ENCODE results near the gene GALM.
A peak's percentile ranks its signal among the peaks of the same experiment; 100 is the strongest.
"Not testable (repeated sequence)": the region's sequence is repeated elsewhere in the genome, so short reads cannot be mapped to it uniquely, and the experiment has no call there.

The GALM gene

DNA sequence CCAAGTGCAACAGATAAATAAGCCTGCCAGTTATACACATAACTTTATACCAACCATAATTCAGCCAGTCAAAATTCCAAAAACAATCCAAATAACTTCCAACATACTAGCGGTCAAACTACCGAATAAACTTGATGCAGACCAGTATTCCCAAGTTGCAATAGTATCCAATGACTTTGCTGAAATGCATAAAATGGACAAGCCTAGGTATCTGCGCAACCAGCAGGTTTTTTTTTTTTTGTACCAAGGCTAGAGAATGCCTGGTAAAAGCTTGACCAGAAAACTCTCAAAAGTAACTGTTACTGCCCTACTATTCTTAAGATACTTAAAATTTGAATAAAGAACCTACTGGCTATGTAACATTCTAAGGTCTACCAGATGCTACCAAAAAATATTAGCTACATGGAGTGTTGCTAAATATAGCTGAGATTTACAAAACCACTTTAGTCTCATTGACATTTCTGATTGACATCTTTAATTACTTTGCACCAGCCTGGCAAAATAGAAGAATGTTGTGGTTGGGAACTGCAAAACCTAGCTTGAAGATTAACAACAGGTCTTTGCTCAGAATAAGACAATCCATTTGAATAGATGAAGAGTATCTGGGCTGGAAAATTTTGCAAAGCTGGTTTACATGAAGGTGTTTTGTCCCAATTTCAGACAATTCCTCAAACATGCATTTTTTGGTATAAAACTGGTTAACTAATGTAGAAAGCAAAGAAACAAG is 77.9 kb downstream of the GALM start:
- no peak for DNase-seq

GRCh38 chr2:38744399-38744780 is 78.5 kb downstream of the GALM start:
- DNase-seq = no peak

DNA sequence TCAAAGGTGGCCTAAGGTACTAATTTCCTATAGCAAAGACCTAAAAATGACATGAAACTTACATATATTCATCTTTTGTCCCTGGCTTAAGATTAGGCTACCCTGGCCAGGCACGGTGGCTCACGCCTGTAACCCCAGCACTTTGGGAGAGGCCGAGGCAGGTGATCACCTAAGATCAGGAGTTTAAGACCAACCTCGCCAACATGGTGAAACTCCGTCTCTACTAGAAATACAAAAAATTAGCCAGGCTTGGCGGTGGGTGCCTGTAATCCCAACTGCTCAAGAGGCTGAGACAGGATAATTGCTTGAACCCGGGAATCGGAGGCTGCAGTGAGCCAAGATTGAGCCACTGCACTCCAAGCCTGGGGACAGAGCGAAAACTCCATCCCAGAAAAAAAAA is 79.4 kb downstream of the GALM start:
- DNase-seq = no peak

DNA sequence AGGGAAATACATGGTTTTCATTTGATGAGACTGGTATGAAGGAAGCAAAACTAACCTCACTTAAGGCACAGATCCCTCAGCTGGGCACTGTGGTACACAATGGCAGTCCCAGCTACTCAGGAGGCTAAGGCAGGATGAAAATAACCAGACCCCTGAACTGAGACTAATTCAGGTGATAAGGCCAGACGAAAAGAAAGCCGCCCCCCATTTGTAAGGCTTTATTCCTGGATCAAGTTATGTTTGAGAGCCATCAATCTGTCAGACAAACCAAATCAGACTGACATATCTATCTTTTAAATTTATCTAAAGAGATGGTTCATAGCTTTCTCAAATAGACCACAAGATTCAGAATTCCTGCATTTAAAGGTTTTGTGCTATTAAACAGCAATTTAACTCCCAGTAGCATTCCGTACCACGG is 81.1 kb downstream of the GALM start:
- DNase-seq = no peak

- DNase-seq = no peak
These were observed 81.9 kb downstream of the GALM start for GRCh38 chr2:38747819-38748218.

- DNase-seq = no peak
These were observed 82.5 kb downstream of the GALM start for GRCh38 chr2:38748391-38748790.

DNA sequence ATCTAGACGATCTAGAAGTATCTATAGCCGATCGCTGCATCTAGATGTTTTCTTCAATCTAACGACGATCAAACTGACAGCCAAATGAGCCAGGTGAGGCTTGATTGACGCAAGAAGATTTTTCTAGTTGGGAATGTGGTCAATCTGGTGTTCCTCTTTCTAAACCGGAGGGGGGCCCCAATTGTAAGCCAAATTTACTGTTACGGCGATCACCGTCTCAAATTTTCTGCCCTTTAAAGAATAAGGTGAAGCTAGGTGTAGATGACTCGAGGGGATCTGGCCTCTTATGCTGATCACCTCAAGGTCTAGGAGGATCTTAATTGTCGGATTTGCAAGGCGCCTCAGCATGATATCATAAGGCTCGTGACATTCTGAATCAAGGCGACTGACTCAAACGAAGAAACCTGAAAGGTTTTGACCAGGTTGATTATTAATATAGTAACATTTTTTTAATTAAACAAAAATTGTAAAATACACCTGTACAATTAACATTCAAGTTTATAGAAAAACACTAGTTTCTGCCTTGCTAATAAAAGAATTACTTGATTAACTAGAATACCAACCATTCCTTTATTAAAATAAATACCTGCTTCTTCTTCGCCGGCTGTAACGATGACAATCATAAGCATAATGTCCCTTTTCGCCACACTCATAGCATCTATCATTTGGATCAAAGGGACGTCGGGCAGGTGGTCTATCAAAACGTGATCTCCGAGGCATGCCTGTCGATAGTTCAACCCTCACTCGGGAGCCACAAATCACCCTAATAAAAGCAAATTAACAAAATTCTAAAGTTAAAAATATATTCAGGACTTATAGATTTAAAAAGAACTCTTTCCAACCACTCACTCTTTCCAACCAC is 83.3 kb downstream of the GALM start:
- no peak for DNase-seq

GRCh38 chr2:38750011-38750890 is 84.3 kb downstream of the GALM start:
- DNase-seq = no peak

GRCh38 chr2:38750891-38751595 is 85.1 kb downstream of the GALM start, which contains the start of gene SRSF7:
SRSF7 (minus strand) TSS chr2:38751361; CDS start chr2:38751256, 105 bp downstream.
- DNase-seq = peak; percentile 97

DNA sequence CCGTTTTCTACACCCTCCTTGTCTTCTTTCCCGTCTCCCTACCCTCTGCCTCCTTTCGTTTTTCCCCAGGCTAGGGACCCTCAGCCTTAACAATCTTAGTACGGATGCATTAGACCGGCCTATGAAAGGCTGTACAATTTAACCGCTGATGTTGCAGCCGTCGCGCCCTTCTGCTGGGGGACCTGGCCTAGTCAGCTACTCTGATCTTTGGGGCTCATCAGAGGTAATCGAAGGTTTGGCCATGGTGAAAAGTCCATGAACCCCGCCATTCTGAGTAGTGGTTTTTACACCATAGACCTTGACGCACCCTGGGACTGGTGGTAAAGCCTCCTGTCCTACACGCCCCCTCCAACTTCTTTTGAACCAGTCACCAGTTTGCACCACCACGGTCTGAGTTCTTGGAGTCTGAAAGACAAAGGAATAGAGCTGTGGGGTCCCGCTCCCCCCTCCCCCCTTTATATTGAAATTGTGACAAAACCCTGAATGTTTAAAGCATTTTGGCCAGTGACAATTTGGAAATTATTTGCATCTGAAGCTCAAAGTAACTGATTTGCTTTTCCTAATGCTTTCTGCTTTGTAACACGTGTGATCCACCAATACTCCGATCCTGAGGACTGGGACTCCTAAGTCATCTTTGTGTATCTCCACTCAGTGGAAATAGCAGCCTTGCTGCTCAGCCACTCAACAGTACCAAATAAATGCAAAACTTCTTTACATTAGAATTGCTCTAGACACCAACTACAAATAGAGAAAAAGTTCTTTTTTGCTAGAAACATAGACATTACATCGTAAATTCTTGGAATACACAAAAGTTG is 85.9 kb downstream of the GALM start:
- no peak for DNase-seq

DNA sequence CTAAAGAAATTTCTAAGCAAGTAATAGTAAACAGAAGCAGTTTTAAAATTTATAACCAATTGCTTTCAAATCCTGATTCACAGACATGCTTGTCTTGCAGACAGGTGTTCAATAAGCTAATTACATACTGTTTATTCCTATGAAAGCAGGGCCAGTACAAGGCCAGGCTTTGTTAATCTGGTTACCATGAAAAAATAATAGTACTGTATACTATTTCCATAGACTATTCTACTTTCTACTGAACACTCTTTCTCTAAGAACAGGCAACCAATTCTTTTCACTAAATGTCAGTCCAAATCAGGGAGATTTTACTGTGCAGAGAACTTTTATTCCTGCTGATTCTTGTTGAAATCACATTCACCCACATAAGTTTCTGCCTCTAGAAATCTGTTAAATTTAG is 88.1 kb downstream of the GALM start:
- no peak for DNase-seq

DNA sequence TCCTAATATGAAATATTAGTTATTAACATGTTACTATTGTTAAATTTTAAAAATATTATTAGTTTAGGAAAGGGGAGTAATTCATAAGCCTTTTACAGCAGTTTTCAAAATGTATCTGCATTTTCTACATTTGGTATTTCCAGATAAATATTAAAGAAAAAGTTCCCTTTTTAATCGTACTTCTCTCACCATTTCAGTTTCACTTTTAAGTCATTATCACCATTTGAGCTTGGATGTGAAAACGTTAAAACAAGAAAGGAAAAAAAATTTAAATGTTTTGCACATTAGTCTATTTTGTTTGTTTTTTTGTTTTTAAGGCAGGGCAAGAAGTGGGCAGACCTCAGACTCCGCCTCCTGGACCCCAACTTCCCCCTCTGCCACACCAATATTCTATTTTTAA is 88.6 kb downstream of the GALM start:
- DNase-seq = no peak

DNA sequence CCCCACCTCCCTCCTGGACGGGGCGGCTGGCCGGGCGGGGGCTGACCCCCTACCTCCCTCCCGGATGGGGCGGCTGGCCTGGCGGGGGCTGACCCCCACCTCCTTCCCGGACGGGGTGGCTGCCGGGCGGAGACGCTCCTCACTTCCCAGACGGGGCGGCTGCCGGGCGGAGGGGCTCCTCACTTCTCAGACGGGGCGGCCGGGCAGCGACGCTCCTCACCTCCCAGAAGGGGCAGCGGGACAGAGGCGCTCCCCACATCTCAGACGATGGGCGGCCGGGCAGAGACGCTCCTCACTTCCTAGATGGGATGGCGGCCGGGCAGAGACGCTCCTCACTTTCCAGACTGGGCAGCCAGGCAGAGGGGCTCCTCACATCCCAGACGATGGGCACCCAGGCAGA is 90.0 kb downstream of the GALM start:
- DNase-seq = not testable (repeated sequence)

- DNase-seq = no peak
These were observed 97.3 kb downstream of the GALM start for GRCh38 chr2:38763228-38763627.

- no peak for DNase-seq
These were observed 97.8 kb downstream of the GALM start for GRCh38 chr2:38763728-38764127.

- no peak for DNase-seq
These were observed 99.2 kb downstream of the GALM start for GRCh38 chr2:38765149-38765548.

- no peak for DNase-seq
These were observed 99.6 kb downstream of the GALM start for GRCh38 chr2:38765551-38765950.

- DNase-seq = no peak
These were observed 105.7 kb downstream of the GALM start for GRCh38 chr2:38771632-38772031.

DNA sequence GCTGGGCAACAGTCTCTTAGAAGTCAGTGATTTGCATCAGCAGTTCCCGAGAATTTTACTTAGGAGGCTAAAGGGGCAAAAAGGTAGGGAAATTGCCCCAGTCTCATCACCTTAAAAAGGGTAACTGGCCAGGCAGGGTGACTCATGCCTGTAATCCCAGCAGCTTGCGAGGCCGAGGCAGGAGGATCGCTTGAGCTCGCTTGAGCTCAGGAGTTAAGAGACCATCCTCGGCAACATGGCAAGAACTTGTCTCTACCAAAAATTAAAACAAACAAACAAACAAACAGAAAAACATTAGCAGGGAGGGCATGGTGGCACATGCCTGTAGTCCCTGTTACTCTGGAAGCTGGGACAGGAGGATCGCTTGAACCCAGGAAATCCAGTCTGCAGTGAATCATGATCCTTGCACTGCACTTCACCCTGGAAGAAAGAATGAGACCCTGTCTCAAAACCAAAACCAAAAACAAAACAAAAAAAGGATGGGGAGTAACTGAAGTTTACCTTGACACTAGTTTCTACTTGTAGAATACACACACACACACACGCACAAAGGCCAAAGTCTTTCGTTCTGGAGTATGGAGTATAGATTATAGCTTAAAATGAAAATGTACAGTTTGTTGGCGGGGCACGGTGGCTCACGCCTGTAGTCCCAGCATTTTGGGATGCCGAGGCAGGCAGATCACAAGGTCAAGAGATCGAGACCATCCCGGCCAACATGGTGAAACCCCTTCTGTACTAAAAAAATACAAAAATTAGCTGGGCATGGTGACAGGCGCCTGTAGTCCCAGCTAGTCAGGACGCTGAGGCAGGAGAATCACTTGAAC is 109.4 kb downstream of the GALM start:
- DNase-seq = no peak

GRCh38 chr2:38775921-38776225 is 110.0 kb downstream of the GALM start:
- no peak for DNase-seq

DNA sequence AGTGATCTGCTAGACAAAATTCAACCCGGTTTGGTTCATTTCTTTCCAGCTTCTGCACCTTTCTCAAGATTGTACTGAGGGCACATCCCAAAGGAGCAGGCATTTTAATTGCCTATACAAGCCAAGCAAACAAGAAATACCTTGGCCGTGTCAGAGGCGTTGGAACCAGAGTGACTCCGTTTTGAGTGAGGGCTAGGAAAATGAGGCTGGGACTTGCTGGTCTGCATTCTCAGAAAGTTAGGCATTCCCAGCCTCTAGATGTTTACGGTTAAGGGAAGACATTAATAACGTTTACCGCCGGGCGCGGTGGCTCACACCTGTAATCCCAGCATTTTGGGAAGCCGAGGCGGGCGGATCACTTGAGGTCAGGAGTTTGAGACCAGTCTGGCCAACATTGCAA is 110.6 kb downstream of the GALM start:
- no peak for DNase-seq

Measured in NCI-H1436 treated with DMSO at 0.1 percent for 48 hours (cell line).